Endodermal cell (in vitro differentiated cells): ENCODE measurements around the gene SEPTIN2. TPM values are rescaled to one million over a fixed set of nuclear protein-coding genes. Genes with fewer than 3 reads are reported as not detected.
A peak's percentile ranks its signal among the peaks of the same experiment; 100 is the strongest.
"Not testable (repeated sequence)": the region's sequence is repeated elsewhere in the genome, so short reads cannot be mapped to it uniquely, and the experiment has no call there.

Experiments
- DNase-seq: peaks from one replicate; pipeline ENCODE4 v3.0.0-alpha.2; 2017
- H3K27ac ChIP-seq: 2 replicates; pipeline ENCODE4 v1.5.1; 2013; ENCODE audit warnings: mild to moderate bottlenecking, low read depth, low read length, moderate library complexity
- H3K27me3 ChIP-seq: 2 replicates; pipeline ENCODE4 v1.6.1; 2013; ENCODE audit warnings: mild to moderate bottlenecking, low read length, moderate library complexity; ENCODE audit not compliant: insufficient read depth, control insufficient read depth, poor library complexity, severe bottlenecking
- H3K36me3 ChIP-seq: 2 replicates; pipeline ENCODE4 v1.7.0; 2013; ENCODE audit warnings: mild to moderate bottlenecking, low read length, moderate library complexity; ENCODE audit not compliant: control insufficient read depth, insufficient read depth
- H3K4me1 ChIP-seq: one replicate; pipeline ENCODE4 v1.7.0; 2013; ENCODE audit warnings: low read length; ENCODE audit not compliant: control insufficient read depth, insufficient read depth
- H3K4me3 ChIP-seq: 2 replicates; pipeline ENCODE4 v1.5.1; 2013; ENCODE audit warnings: mild to moderate bottlenecking, low read length, moderate library complexity
- H3K9ac ChIP-seq: 2 replicates; pipeline ENCODE4 v1.6.1; 2013; ENCODE audit warnings: mild to moderate bottlenecking, low read length, moderate library complexity; ENCODE audit not compliant: poor library complexity, severe bottlenecking; ENCODE audit errors: extremely low read depth
- H3K9me3 ChIP-seq: 2 replicates; pipeline ENCODE4 v1.6.1; 2013; ENCODE audit warnings: mild to moderate bottlenecking, low read length, moderate library complexity; ENCODE audit not compliant: control insufficient read depth
- H3K27ac Mint-ChIP-seq: 2 replicates; pipeline ENCODE4 v1.8.0; 2020; ENCODE audit warnings: mixed read lengths
- H3K27me3 Mint-ChIP-seq: 2 replicates; pipeline ENCODE4 v1.8.0; 2021; ENCODE audit warnings: mild to moderate bottlenecking, mixed read lengths; ENCODE audit not compliant: insufficient read depth
- H3K36me3 Mint-ChIP-seq: 2 replicates; pipeline ENCODE4 v1.8.0; 2020; ENCODE audit warnings: low read depth, mixed read lengths
- H3K4me1 Mint-ChIP-seq: 2 replicates; pipeline ENCODE4 v1.8.0; 2020; ENCODE audit warnings: mixed read lengths
- H3K4me3 Mint-ChIP-seq: 2 replicates; pipeline ENCODE4 v1.8.0; 2020; ENCODE audit warnings: mild to moderate bottlenecking, moderate library complexity, mixed read lengths
- H3K9me3 Mint-ChIP-seq: 2 replicates; pipeline ENCODE4 v1.8.0; 2020; ENCODE audit warnings: mild to moderate bottlenecking, mixed read lengths
- CTCF ChIP-seq: fragments of 200-600 bp; sonication (generic); conservative IDR thresholded peaks from 2 replicates; pipeline ENCODE4 v1.5.0; 2021; ENCODE audit warnings: antibody characterized with exemption, mild to moderate bottlenecking
- WGBS, 2 experiments: methylation state at CpG; one replicate each; pipeline versions ENCODE4 v1.1.5 to v1.1.7; 2013; ENCODE audit warnings: missing lambda C conversion rate in 2 of 2, mixed read lengths in 1 of 2; ENCODE audit not compliant: insufficient coverage in 1 of 2, insufficient read length in 1 of 2; 5-methylcytosine and 5-hydroxymethylcytosine counted together
- total RNA-seq, 2 donors: library from RNA; stranded (reverse); fragmentation: NEBNext Ultra II Directional in 1 of 2; extraction: Animal tissue kit (Norgen Biotek cat#: 25700) in 1 of 2; gene quantifications; 2 replicates in 1 of 2; 3 replicates in 1 of 2; pipeline ENCODE4 v1.2.1, GENCODE V29; 2021

Gene SEPTIN2
- total RNA-seq, 2 donors from 2014 or later: 365 to 380 TPM

DNA sequence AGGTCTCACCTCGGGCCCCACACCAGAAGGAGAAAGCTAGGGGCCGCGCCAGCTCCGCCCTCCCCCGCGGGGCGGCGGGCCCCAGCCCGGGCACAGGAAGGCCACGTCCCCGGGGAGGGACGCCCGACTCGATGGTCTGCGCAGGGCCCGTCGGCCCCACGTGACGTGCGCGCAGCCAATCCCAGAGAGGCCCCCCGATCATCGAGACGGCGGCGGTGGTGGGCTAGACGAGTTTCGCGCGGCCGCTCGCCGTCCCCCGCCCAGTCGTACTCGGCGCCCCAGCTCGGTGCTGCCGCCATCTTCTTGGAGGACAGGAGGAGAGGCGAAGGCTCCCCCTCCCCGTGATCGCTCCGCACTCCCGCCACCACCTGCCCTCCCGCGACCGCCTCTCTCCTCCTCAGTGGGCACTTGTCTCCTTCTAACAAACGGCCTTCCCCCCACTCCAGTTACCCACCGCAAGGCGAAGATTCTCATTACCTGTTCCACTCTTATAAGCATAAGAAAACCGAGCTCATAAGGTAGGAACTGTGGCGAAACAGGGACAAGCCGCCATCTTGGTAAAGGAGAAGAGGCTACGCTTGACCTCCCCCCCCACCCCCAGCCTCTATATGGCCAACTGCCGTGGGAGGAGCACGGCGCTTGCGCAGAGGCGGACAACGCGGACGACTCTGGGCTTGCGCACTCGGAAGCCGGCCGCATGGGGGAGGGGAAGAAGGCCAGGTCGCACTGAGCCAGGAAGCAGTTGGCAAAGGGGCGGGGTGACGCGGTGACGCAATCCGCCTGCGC is 439 bp upstream of the SEPTIN2 start, which contains the start of gene HDLBP:
Gene HDLBP (minus strand): TSS at position 580 of the 786 bp plus-strand sequence. CDS start 48,803 bp downstream, outside the sequence.
- 0% methylated on average over 2 to 73 of the region's 73 CpGs for WGBS, 2 experiments
- Histone ChIP-seq H3K9ac (peak within 1 kb of the TSS; percentile 99), H3K27ac (peak within 1 kb of the TSS; percentile 98), H3K27me3 (no peaks in the 10 kb centered on the region), H3K4me3 (peak within 1 kb of the TSS; percentile 99), H3K4me1 (no peaks in the 10 kb centered on the region), H3K9me3 (no peaks in the 10 kb centered on the region), H3K36me3 (peaks cover 32% of the 10 kb centered on the region)
- H3K27me3 Mint-ChIP-seq: no peaks in the 10 kb centered on the region
- TF ChIP-seq CTCF: peak; percentile 45
- H3K36me3 Mint-ChIP-seq: peaks cover 23% of the 10 kb centered on the region
- H3K27ac Mint-ChIP-seq: peak within 1 kb of the TSS; percentile 100
- peaks cover 44% of the 10 kb centered on the region for H3K4me1 Mint-ChIP-seq
- no peaks in the 10 kb centered on the region for H3K9me3 Mint-ChIP-seq
- DNase-seq: peak; percentile 100
- peak within 1 kb of the TSS; percentile 95 for H3K4me3 Mint-ChIP-seq

GRCh38 chr2:241316825-241317224 is 1.1 kb downstream of the SEPTIN2 start:
- peak overlapping the region; percentile 99 for H3K4me3 ChIP-seq
- peak overlapping the region; percentile 94 for H3K9ac ChIP-seq
- peaks cover 23% of the 10 kb centered on the region for H3K36me3 Mint-ChIP-seq
- no peak for DNase-seq
- no peak overlapping the region for H3K27ac ChIP-seq
- no peaks in the 10 kb centered on the region for H3K9me3 Mint-ChIP-seq
- H3K4me1 Mint-ChIP-seq: peaks cover 55% of the 10 kb centered on the region
- H3K9me3 ChIP-seq: no peaks in the 10 kb centered on the region
- 29 to 39% methylated on average over 4 of the region's 4 CpGs for WGBS, 2 experiments
- no peak for TF ChIP-seq CTCF
- peak overlapping the region; percentile 99 for H3K27ac Mint-ChIP-seq
- no peaks in the 10 kb centered on the region for H3K27me3 Mint-ChIP-seq
- no peaks in the 10 kb centered on the region for H3K4me1 ChIP-seq
- peaks cover 33% of the 10 kb centered on the region for H3K36me3 ChIP-seq
- peak overlapping the region; percentile 95 for H3K4me3 Mint-ChIP-seq
- no peaks in the 10 kb centered on the region for H3K27me3 ChIP-seq

DNA sequence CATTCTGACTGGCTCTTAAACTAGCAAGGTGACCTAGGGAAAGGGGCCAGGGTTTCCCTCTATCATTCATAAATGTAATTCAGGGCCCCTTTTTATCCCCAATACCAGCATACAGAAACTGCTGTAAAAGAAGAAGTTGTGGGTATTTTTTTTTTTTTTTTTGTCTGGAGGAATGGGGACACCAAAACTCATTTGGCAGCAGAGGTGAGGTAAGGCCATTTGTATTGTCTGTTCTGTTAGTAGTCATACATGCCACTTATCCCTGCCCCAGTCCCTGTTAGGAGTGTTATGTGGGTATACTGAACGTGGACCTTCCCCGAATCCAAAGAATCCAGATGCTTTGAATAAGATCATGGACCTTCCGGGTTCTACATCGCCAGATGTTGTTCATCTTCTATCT is 1.7 kb downstream of the SEPTIN2 start:
- 71 to 88% methylated on average over 4 of the region's 4 CpGs for whole genome bisulfite sequencing, 2 experiments
- Histone ChIP-seq H3K4me1 (no peaks in the 10 kb centered on the region), H3K4me3 (peak overlapping the region; percentile 99), H3K27me3 (no peaks in the 10 kb centered on the region), H3K9me3 (no peaks in the 10 kb centered on the region), H3K9ac (peak overlapping the region; percentile 94), H3K27ac (no peak overlapping the region), H3K36me3 (peaks cover 36% of the 10 kb centered on the region)
- peak overlapping the region; percentile 99 for H3K27ac Mint-ChIP-seq
- H3K36me3 Mint-ChIP-seq: peaks cover 23% of the 10 kb centered on the region
- H3K9me3 Mint-ChIP-seq: no peaks in the 10 kb centered on the region
- H3K27me3 Mint-ChIP-seq: no peaks in the 10 kb centered on the region
- no peak for TF ChIP-seq CTCF
- peaks cover 55% of the 10 kb centered on the region for H3K4me1 Mint-ChIP-seq
- peak overlapping the region; percentile 95 for H3K4me3 Mint-ChIP-seq
- no peak for DNase-seq

DNA sequence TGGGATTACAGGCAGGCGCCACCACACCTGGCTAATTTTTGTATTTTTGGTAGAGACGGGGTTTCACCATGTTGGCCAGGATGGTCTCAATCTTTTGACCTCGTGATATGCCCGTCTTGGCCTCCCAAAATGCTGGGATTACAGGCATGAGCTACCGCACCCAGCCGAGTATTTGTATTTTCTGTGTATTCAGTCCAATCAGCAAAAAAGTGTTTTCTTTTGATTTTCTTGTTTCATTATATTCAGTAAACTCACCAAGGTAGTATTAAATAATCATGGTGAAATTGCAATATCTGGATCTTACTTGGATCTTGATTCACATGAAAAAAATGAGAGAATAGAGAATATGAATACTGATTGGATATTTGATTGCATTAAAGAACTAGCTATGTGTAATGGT is 3.1 kb downstream of the SEPTIN2 start:
- DNase-seq, H3K27ac Mint-ChIP-seq, H3K4me1 ChIP-seq, H3K27ac ChIP-seq, H3K9me3 ChIP-seq, H3K27me3 Mint-ChIP-seq, H3K9ac ChIP-seq, H3K9me3 Mint-ChIP-seq, H3K27me3 ChIP-seq: not testable (repeated sequence)
- H3K4me3 ChIP-seq: peak overlapping the region; percentile 99
- Mint-ChIP-seq H3K4me3 (peak overlapping the region; percentile 95), H3K4me1 (peaks cover 55% of the 10 kb centered on the region), H3K36me3 (peaks cover 25% of the 10 kb centered on the region)
- peaks cover 41% of the 10 kb centered on the region for H3K36me3 ChIP-seq
- WGBS, 2 experiments: 87 to 92% methylated on average over 4 to 6 of the region's 6 CpGs
